Liver (tissue), 9 donors: ENCODE measurements around the gene SYK. TPM values are rescaled to one million over a fixed set of nuclear protein-coding genes. Genes with fewer than 3 reads are reported as not detected.

Source experiments
- DNase-seq: peaks from one replicate; pipeline ENCODE4 v3.0.0-alpha.2; 2017; ENCODE audit warnings: low spot score
- H3K27ac ChIP-seq, 2 donors: one replicate each; pipeline ENCODE4 v1.7.0; 2013; ENCODE audit warnings: inconsistent platforms in 2 of 2, low read length in 2 of 2, control low read depth in 1 of 2, low read depth in 1 of 2, mild to moderate bottlenecking in 1 of 2
- H3K27me3 ChIP-seq, 4 donors: one replicate each; pipeline versions ENCODE4 v1.6.1 to v1.7.0; 2013; ENCODE audit warnings: low read length in 3 of 4, inconsistent platforms in 1 of 4, mild to moderate bottlenecking in 1 of 4, moderate library complexity in 1 of 4; ENCODE audit not compliant: control insufficient read depth in 4 of 4, insufficient read depth in 4 of 4
- H3K36me3 ChIP-seq, 4 donors: one replicate each; pipeline versions ENCODE4 v1.6.1 to v1.7.0; 2013; ENCODE audit warnings: low read length in 3 of 4, mild to moderate bottlenecking in 3 of 4, low read depth in 1 of 4, moderate library complexity in 1 of 4; ENCODE audit not compliant: control insufficient read depth in 4 of 4, insufficient read depth in 3 of 4
- H3K4me1 ChIP-seq, 4 donors: one replicate each; pipeline versions ENCODE4 v1.6.1 to v1.7.0; 2013; ENCODE audit warnings: low read length in 3 of 4, mild to moderate bottlenecking in 3 of 4, moderate library complexity in 1 of 4; ENCODE audit not compliant: control insufficient read depth in 4 of 4, insufficient read depth in 4 of 4
- H3K4me3 ChIP-seq, 3 donors: one replicate each; pipeline versions ENCODE4 v1.6.1 to v1.7.0; 2013; ENCODE audit warnings: low read length in 3 of 3, control low read depth in 1 of 3, low read depth in 1 of 3, mild to moderate bottlenecking in 1 of 3
- H3K9ac ChIP-seq, 2 donors: one replicate each; pipeline ENCODE4 v1.7.0; 2013; ENCODE audit warnings: low read length in 2 of 2, mild to moderate bottlenecking in 2 of 2, moderate library complexity in 2 of 2, control low read depth in 1 of 2, low read depth in 1 of 2
- H3K9me3 ChIP-seq, 4 donors: one replicate each; pipeline versions ENCODE4 v1.6.1 to v1.7.0; 2013; ENCODE audit warnings: low read length in 3 of 4; ENCODE audit not compliant: control insufficient read depth in 4 of 4
- CTCF ChIP-seq: fragments of 150-350 bp; IDR thresholded peaks from 2 replicates; pipeline ENCODE4 v1.5.1; 2017; ENCODE audit warnings: improper control_type of control experiment, low read depth, low read length; ENCODE audit not compliant: missing input control
- EGR1 ChIP-seq, 2 donors: IDR thresholded peaks; 2 replicates each; pipeline ENCODE4 v1.6.1; 2016 to 2018; ENCODE audit warnings: antibody characterized with exemption in 2 of 2, low read depth in 2 of 2
- FOXA1 ChIP-seq: IDR thresholded peaks from 2 replicates; pipeline ENCODE4 v1.6.1; 2016; ENCODE audit warnings: antibody characterized with exemption
- FOXA2 ChIP-seq: IDR thresholded peaks from 2 replicates; pipeline ENCODE4 v1.6.1; 2016; ENCODE audit warnings: antibody characterized with exemption
- GABPA ChIP-seq, 2 donors: IDR thresholded peaks in 1 of 2; conservative IDR thresholded peaks in 1 of 2; 2 replicates each; pipeline ENCODE4 v1.6.1; 2016; ENCODE audit warnings: antibody characterized with exemption in 2 of 2, mild to moderate bottlenecking in 1 of 2, moderate library complexity in 1 of 2
- HNF4A ChIP-seq, 2 donors: conservative IDR thresholded peaks; 2 replicates each; pipeline ENCODE4 v1.6.1; 2016; ENCODE audit warnings: antibody characterized with exemption in 2 of 2, mild to moderate bottlenecking in 2 of 2
- HNF4G ChIP-seq: IDR thresholded peaks from 2 replicates; pipeline ENCODE4 v1.6.1; 2016; ENCODE audit warnings: antibody characterized with exemption
- JUND ChIP-seq, 2 donors: IDR thresholded peaks; 2 replicates each; pipeline ENCODE4 v1.6.1; 2016; ENCODE audit warnings: antibody characterized with exemption in 2 of 2
- NR2F2 ChIP-seq: IDR thresholded peaks from 2 replicates; pipeline ENCODE4 v1.6.1; 2016; ENCODE audit warnings: antibody characterized with exemption
- RAD21 ChIP-seq, 2 donors: IDR thresholded peaks; 2 replicates each; pipeline ENCODE4 v1.6.1; 2016; ENCODE audit warnings: antibody characterized with exemption in 2 of 2, mild to moderate bottlenecking in 2 of 2
- RXRA ChIP-seq, 2 donors: IDR thresholded peaks; 2 replicates each; pipeline ENCODE4 v1.6.1; 2017 to 2018; ENCODE audit warnings: antibody characterized with exemption in 2 of 2, mild to moderate bottlenecking in 1 of 2
- SP1 ChIP-seq: IDR thresholded peaks from 2 replicates; pipeline ENCODE4 v1.6.1; 2018; ENCODE audit warnings: antibody characterized with exemption, mild to moderate bottlenecking
- TAF1 ChIP-seq: conservative IDR thresholded peaks from 2 replicates; pipeline ENCODE4 v1.6.1; 2016; ENCODE audit warnings: antibody characterized with exemption, mild to moderate bottlenecking
- YY1 ChIP-seq: IDR thresholded peaks from 2 replicates; pipeline ENCODE4 v1.6.1; 2016; ENCODE audit warnings: antibody characterized with exemption, mild to moderate bottlenecking
- ZBTB33 ChIP-seq: IDR thresholded peaks from 2 replicates; pipeline ENCODE4 v1.6.1; 2016; ENCODE audit warnings: antibody characterized with exemption
- WGBS: extraction: QIAGEN DNeasy Blood & Tissue Kit; methylation state at CpG from one replicate; pipeline ENCODE4 v1.1.7; 2013; 5-methylcytosine and 5-hydroxymethylcytosine counted together
- polyA plus RNA-seq, 2 donors: library from polyadenylated mRNA; stranded (reverse) in 1 of 2; unstranded in 1 of 2; fragments of 200-250 nt in 1 of 2; fragments of >200 nt in 1 of 2; fragmentation: Nextera tagmentation in 1 of 2; extraction: Ambion mirVana in 1 of 2; gene quantifications; one replicate each; pipeline versions ENCODE4 v1.2.1 to v1.2.3, GENCODE V29; 2013 to 2015
- total RNA-seq, 2 donors: library from RNA; depleted of rRNA; stranded (reverse); fragments of >200 nt; gene quantifications; one replicate each; pipeline ENCODE4 v1.2.3, GENCODE V29; 2014
- TF ChIP-seq, protein P1 (sequence below): IDR thresholded peaks from 2 replicates; pipeline ENCODE4 v1.6.1; 2016; ENCODE audit warnings: antibody characterized with exemption
- TF ChIP-seq, protein P2 (sequence below): IDR thresholded peaks from 2 replicates; pipeline ENCODE4 v1.6.1; 2016; ENCODE audit warnings: antibody characterized with exemption
- TF ChIP-seq, protein P3 (sequence below): IDR thresholded peaks from 2 replicates; pipeline ENCODE4 v1.6.1; 2016; ENCODE audit warnings: antibody characterized with exemption, mild to moderate bottlenecking
- donor health status: healthy.
- donor health status: healthy.
- donor health status: healthy.
- donor health status: healthy.
- donor health status: healthy.

Gene SYK
- total and polyA plus RNA-seq, 4 donors = 2.0 to 15.4 (median 4.1) TPM

GRCh38 chr9:90838581-90839154 is 37.0 kb downstream of the SYK start:
- no peaks in the 10 kb centered on the region for H3K36me3 ChIP-seq
- no peak for DNase-seq
- no peaks in the 10 kb centered on the region for H3K4me1 ChIP-seq
- peaks cover 0 to 3% (median 0%) of the 10 kb centered on the region in 4 donors for H3K27me3 ChIP-seq
- WGBS = 86% methylated on average over 6 of the region's 6 CpGs
- H3K9ac ChIP-seq = no peak overlapping the region
- H3K4me3 ChIP-seq = no peak overlapping the region
- TF ChIP-seq, protein P1, sequence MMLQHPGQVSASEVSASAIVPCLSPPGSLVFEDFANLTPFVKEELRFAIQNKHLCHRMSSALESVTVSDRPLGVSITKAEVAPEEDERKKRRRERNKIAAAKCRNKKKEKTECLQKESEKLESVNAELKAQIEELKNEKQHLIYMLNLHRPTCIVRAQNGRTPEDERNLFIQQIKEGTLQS = no peak
- TF ChIP-seq TAF1 = no peak
- no peak for TF ChIP-seq SP1
- no peak for TF ChIP-seq FOXA1
- TF ChIP-seq EGR1 (IDR thresholded peaks at IDR 0.05; ENCODE audit: low read depth in 2 of 2) = no peak
- TF ChIP-seq GABPA (IDR thresholded peaks at IDR 0.05 in 1 of 2, conservative IDR thresholded peaks at IDR 0.05 in 1 of 2) = no peak
- TF ChIP-seq, protein P2, sequence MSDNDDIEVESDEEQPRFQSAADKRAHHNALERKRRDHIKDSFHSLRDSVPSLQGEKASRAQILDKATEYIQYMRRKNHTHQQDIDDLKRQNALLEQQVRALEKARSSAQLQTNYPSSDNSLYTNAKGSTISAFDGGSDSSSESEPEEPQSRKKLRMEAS = no peak
- no peak for TF ChIP-seq YY1
- no peak for TF ChIP-seq RAD21 (IDR thresholded peaks at IDR 0.05)
- no peak for TF ChIP-seq FOXA2
- no peak for TF ChIP-seq HNF4G
- TF ChIP-seq ZBTB33 = no peak
- no peak for TF ChIP-seq NR2F2
- no peak for TF ChIP-seq RXRA (IDR thresholded peaks at IDR 0.05)
- no peak for TF ChIP-seq CTCF
- TF ChIP-seq HNF4A (conservative IDR thresholded peaks at IDR 0.05) = no peak
- H3K9me3 ChIP-seq = no peaks in the 10 kb centered on the region
- no peak overlapping the region for H3K27ac ChIP-seq

DNA sequence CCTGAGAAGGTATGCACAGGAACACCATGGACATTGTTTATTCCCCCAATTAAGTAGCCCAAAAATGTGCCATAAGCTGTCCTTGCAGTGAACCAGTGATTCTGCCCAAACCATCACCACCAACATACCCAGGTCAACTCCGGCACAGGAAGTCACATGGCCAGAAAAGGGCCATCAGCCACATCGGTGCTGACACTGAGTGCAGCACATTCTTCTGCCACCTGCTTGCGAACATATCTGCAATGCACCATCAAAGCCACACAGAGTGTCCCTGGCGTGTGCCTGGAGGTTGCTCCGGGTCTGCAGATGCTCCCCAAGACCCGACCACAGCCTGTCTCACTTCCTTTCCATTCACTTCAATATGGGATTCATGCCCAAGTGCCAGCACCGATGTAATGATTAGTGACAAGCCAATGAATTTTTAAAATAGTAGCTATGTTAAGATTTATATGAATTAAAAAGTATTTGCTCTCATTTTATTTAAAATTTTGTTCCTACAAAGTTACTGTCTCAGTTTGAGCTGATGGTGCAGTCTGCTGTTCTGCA is 37.6 kb downstream of the SYK start:
- 70% methylated on average over 7 of the region's 7 CpGs for WGBS
- Histone ChIP-seq H3K27ac (no peak overlapping the region), H3K27me3 (peaks cover 0 to 3% (median 0%) of the 10 kb centered on the region in 4 donors), H3K9me3 (no peaks in the 10 kb centered on the region), H3K36me3 (no peaks in the 10 kb centered on the region), H3K4me1 (no peaks in the 10 kb centered on the region), H3K9ac (no peak overlapping the region), H3K4me3 (no peak overlapping the region)
- TF ChIP-seq, protein P2 = no peak
- TF ChIP-seq, protein P3, sequence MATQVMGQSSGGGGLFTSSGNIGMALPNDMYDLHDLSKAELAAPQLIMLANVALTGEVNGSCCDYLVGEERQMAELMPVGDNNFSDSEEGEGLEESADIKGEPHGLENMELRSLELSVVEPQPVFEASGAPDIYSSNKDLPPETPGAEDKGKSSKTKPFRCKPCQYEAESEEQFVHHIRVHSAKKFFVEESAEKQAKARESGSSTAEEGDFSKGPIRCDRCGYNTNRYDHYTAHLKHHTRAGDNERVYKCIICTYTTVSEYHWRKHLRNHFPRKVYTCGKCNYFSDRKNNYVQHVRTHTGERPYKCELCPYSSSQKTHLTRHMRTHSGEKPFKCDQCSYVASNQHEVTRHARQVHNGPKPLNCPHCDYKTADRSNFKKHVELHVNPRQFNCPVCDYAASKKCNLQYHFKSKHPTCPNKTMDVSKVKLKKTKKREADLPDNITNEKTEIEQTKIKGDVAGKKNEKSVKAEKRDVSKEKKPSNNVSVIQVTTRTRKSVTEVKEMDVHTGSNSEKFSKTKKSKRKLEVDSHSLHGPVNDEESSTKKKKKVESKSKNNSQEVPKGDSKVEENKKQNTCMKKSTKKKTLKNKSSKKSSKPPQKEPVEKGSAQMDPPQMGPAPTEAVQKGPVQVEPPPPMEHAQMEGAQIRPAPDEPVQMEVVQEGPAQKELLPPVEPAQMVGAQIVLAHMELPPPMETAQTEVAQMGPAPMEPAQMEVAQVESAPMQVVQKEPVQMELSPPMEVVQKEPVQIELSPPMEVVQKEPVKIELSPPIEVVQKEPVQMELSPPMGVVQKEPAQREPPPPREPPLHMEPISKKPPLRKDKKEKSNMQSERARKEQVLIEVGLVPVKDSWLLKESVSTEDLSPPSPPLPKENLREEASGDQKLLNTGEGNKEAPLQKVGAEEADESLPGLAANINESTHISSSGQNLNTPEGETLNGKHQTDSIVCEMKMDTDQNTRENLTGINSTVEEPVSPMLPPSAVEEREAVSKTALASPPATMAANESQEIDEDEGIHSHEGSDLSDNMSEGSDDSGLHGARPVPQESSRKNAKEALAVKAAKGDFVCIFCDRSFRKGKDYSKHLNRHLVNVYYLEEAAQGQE = no peak
- no peak for TF ChIP-seq FOXA2
- TF ChIP-seq ZBTB33 = no peak
- TF ChIP-seq FOXA1 = no peak
- no peak for TF ChIP-seq JUND (IDR thresholded peaks at IDR 0.05)
- no peak for TF ChIP-seq RAD21 (IDR thresholded peaks at IDR 0.05)
- TF ChIP-seq HNF4A (conservative IDR thresholded peaks at IDR 0.05) = no peak
- no peak for DNase-seq
